ENCODE measurements around the gene SYT9. TPM values are rescaled to one million over a fixed set of nuclear protein-coding genes. Genes with fewer than 3 reads are reported as not detected.

SYT9 gene
- total RNA-seq, 1 donor from 2014 or later = 0.46 TPM

GRCh38 chr11:7422544-7423331 lies 171.0 kb downstream of the SYT9 start:
- no peak for DNase-seq (ENCODE audit: low read depth, low spot score)

DNA sequence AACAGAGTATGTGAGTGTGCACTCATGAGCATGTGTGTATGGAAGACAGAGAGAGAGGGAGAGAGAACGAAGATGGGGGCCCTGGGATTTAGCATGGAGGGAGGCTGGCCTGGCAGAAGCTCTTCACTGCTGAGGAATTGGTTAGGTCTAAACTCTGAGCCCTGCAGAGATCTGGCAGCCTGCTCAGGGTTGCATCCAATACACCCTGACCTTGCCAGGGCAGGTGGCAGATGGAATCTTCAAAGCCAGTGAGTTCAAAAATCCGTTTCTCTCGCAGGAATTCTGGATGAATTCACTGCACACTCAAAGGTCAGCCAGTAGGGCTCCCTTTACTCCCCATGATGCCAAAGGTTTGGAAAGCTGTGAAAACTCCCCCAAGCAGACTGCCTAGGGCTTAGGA lies 172.2 kb downstream of the SYT9 start:
- no peak for DNase-seq (ENCODE audit: low read depth, low spot score)

- no peak for DNase-seq (ENCODE audit: low read depth, low spot score)
These were observed 176.0 kb downstream of the SYT9 start for GRCh38 chr11:7427733-7428132.

- no peak for DNase-seq (ENCODE audit: low read depth, low spot score)
These were observed 176.5 kb downstream of the SYT9 start for GRCh38 chr11:7428196-7428595.

- no peak for DNase-seq (ENCODE audit: low read depth, low spot score)
These were observed 178.8 kb downstream of the SYT9 start for GRCh38 chr11:7430496-7430895.

- no peak for DNase-seq (ENCODE audit: low read depth, low spot score)
These were observed 183.5 kb downstream of the SYT9 start for GRCh38 chr11:7435176-7435575.

GRCh38 chr11:7436146-7436545 lies 184.4 kb downstream of the SYT9 start:
- DNase-seq (ENCODE audit: low read depth, low spot score) = no peak

DNA sequence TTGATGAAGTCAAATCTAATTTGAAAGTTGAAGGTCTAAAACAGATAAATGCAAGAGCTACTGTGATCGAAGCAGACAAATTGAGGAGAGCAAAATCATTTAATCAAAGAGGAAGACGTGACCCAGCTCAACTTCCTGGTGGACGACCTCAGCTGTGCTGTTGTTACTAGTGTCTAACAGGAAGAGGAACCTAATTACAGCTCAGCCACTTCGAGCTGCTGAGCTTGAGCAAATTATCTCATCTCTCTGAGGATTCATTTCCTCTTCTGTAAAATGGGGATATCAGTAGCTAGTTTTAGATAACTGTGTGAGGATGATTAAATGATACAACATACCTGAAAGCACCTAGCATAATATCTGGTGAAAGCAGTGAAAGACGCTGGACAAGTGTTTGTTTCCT lies 185.0 kb downstream of the SYT9 start:
- no peak for DNase-seq (ENCODE audit: low read depth, low spot score)

GRCh38 chr11:7437696-7438095 lies 186.0 kb downstream of the SYT9 start:
- DNase-seq (ENCODE audit: low read depth, low spot score) = no peak

DNA sequence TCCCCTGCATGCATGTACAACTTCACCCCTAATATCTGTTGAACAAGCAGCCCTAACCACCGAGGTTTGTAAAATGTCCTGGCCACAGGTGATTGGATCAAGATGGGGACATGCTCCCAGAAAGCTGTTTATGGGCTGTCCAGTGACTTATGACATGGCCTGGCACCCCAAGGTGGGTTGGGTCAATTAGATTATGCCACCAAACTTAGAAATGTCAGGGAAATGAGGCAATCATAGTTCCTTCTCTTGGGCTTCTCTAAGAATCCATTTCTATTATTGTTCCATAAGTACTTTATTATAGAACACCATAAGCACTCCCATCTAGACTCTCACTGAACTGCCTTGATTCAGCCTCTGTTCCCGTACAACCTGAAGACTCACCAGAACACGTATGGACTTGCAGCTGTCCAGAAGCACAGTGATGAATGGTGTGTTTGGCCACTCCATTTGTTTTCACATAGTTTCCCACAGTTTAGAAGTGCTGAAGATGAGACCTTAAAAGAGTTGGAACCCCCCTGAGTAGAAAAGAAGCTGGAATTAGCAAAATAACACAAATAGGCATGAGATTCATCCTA lies 188.1 kb downstream of the SYT9 start:
- no peak for DNase-seq (ENCODE audit: low read depth, low spot score)

GRCh38 chr11:7442588-7443215 lies 191.0 kb downstream of the SYT9 start:
- no peak for DNase-seq (ENCODE audit: low read depth, low spot score)

DNA sequence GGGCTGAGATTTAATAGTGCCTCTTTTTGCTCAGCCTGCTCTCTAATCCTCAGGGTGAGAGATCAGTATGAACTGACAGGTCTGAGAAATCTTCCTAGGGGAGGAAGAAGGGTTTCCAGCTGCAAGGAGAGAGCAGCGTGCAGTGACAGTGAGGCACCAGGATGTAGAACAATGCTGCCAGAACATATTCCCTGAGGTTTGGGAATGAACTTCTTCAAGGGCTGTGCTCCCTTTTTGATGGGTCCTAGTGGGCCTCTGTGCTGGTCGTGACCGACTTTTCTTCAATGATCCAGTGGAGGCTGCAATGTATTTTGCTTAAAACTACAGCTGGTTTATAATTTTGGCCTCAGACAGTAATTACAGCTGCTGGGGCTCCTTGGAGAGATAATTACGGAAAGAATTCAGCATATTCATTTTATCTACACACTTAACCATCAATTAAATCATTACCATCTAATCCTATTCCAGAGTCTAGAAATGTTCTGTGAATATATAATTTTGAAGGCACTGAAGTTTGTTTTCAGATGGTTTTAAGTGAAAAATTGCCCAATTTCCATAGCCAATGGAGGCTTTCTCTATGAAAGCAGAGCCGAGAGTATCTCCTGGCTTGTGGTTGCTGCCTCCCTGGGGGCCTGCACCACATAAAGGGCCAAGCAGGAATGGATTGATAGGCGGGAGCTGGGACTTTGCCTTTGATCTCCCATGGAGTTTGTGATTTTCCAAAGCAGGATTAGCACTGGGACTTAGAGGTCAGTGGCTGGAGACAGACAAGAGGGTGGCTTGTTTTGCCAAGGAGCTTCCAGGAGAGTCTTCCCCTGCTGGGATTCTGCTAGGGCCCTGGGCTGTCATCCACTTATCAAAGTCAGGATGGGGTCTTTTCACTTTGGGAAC lies 192.6 kb downstream of the SYT9 start:
- DNase-seq (ENCODE audit: low read depth, low spot score) = no peak

GRCh38 chr11:7445564-7445963 lies 193.9 kb downstream of the SYT9 start:
- no peak for DNase-seq (ENCODE audit: low read depth, low spot score)

DNA sequence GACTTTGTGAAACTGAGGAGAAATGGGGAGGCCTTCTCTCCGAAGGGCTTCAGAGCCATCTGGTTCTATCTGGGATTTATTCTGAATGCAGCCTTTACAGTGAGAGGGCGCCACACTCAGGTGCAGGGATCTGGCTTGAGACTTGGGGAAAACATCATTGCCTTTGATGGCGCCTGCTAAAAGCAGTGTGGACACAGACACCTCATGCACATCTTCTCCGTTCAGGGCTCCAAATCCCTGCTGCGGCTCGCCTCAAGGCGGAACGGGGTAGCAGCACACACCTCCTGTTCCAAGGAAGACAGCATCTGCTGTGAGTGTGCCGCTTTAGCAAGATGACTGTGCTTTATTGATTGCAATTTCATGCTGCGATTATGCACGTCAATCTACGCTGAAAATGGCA lies 196.5 kb downstream of the SYT9 start:
- no peak for DNase-seq (ENCODE audit: low read depth, low spot score)

- no peak for DNase-seq (ENCODE audit: low read depth, low spot score)
These were observed 197.6 kb downstream of the SYT9 start for GRCh38 chr11:7449211-7449840.

GRCh38 chr11:7449841-7450214 lies 198.1 kb downstream of the SYT9 start:
- DNase-seq (ENCODE audit: low read depth, low spot score) = no peak

- no peak for DNase-seq (ENCODE audit: low read depth, low spot score)
These were observed 199.1 kb downstream of the SYT9 start for GRCh38 chr11:7450836-7451235.

DNA sequence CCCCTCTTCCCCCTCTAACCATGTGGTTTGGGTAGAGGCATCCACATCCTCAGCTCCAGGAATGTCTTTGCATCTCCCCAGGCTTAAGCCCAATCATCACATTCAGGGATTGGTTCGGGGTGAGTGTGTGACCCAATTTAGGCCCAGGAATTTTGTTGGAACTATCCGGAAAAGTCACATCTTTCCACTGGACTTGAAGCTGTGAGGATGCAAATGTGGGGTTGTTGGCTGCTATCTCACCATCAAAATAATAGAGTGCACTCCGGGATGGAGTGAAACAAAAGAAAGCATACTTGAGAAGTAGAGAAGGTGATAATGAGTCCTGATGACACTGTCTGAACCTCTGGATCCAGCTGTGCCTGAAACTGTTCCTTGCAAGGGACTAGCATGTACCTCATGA lies 199.8 kb downstream of the SYT9 start:
- no peak for DNase-seq (ENCODE audit: low read depth, low spot score)

DNA sequence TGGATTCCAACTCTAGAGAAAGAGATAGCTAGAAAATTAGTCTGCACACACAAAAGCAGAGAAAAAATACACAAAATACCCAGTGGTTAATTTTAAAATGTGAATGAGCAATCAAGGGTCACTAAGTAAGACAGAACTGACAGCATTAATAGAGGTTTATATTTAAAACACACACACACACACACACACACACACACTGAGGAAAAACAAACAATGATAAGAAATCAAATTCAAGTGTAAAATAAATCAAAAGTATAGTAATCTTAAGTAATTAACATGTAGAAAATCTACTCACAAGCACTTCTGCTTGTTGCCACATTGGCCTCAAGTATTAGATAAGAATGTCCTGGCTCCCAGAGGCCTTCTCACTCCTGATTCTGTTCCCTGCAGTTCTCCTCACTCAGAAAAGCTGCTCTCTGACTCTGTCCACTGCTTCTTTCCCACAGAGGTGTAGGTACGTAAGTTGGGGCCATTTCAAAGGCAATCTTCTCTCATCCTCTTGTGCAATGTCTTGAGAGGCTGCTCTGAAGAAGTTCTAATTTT lies 200.3 kb downstream of the SYT9 start:
- no peak for DNase-seq (ENCODE audit: low read depth, low spot score)

DNA sequence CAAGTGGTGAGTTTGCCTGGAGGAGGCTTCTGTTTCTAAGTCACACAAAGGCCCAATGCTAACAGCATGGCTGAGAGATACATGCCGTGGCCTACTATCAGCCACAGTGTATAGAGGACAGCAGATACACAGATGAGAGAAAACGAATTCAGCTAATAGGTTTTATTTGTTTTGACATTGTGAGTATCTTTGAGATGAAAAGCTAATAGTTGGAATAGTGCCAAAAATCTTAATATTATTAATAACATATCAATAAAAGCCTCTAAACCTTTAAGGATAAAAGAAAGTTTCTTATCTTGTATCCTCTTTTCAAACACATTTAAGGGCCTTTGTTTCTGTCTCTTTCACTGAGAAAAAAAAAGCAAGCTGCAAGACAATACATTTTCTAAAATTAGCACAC lies 203.2 kb downstream of the SYT9 start:
- DNase-seq (ENCODE audit: low read depth, low spot score) = no peak

DNA sequence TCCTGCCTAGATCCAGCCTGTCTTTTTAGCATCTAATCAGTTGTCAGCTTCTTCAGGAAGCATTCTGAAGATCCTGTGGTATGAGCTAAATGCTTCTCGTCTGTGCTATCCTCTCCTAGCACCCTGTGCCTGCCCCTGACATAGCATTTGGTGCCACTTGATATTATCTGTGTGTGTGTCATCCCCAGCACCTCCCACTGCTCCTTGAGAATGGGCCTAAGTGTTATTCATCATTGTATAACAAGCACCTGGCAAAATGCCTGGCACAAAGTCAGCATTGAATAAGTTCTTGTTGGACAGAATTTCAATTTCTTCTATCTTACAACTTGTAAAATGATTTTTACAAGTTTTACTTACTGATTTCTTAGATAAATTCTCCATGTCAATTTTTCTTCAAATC lies 205.5 kb downstream of the SYT9 start:
- no peak for DNase-seq (ENCODE audit: low read depth, low spot score)

Measured in pulmonary artery endothelial cell (primary cell).